Measurements from ENCODE around the gene MND1. TPM values are rescaled to one million over a fixed set of nuclear protein-coding genes. Genes with fewer than 3 reads are reported as not detected.

The MND1 gene
- total and polyA plus RNA-seq, 12 donors = 0.20 to 1.7 (median 0.34) TPM; not detected in 6

GRCh38 chr4:153327247-153327646 is 17.2 kb upstream of the MND1 start:
- DNase-seq (no peak), ATAC-seq (no peak)
- intact Hi-C loops (cut with DNase I) = no loop called here
- Histone ChIP-seq H3K4me1 (no peaks in the 10 kb centered on the region), H3K9me3 (no peaks in the 10 kb centered on the region), H3K4me3 (no peak overlapping the region), H3K27ac (no peak overlapping the region), H3K27me3 (no peaks in the 10 kb centered on the region), H3K36me3 (peaks cover 0 to 90% (median 14%) of the 10 kb centered on the region in 9 donors)
- WGBS, 2 donors = 83 to 87% methylated on average over 1 of the region's 1 CpG
- TF ChIP-seq CTCF (IDR thresholded peaks at IDR 0.05) = no peak

- no peaks in the 10 kb centered on the region for H3K4me1 ChIP-seq
- no peak for ATAC-seq
- 93 to 94% methylated on average over 2 of the region's 2 CpGs for WGBS, 2 donors
These were observed 11.6 kb upstream of the MND1 start for GRCh38 chr4:153332936-153333335.

GRCh38 chr4:153333874-153334273 is 10.6 kb upstream of the MND1 start:
- H3K4me3 ChIP-seq = no peak overlapping the region
- intact Hi-C loops (cut with DNase I) = no loop called here

More at GRCh38 chr4:153332936-153333335, 11.6 kb upstream of the MND1 start:
- Histone ChIP-seq H3K27ac (no peak overlapping the region), H3K36me3 (peaks cover 0 to 93% (median 0%) of the 10 kb centered on the region in 9 donors), H3K27me3 (no peaks in the 10 kb centered on the region), H3K4me3 (no peak overlapping the region), H3K9me3 (no peaks in the 10 kb centered on the region)
- no peak for TF ChIP-seq CTCF (IDR thresholded peaks at IDR 0.05)
- intact Hi-C loops (cut with DNase I) = no loop called here
- DNase-seq = no peak

GRCh38 chr4:153335665-153336064 is 8.8 kb upstream of the MND1 start:
- DNase-seq (no peak), ATAC-seq (no peak)
- H3K9me3 ChIP-seq = no peaks in the 10 kb centered on the region
- H3K4me3 ChIP-seq = no peak overlapping the region
- peaks cover 0 to 80% (median 0%) of the 10 kb centered on the region in 9 donors for H3K36me3 ChIP-seq
- TF ChIP-seq CTCF (IDR thresholded peaks at IDR 0.05) = no peak
- intact Hi-C loops (cut with DNase I) = no loop called here
- no peaks in the 10 kb centered on the region for H3K27me3 ChIP-seq
- WGBS, 2 donors = 68 to 84% methylated on average over 4 of the region's 4 CpGs
- no peak overlapping the region for H3K27ac ChIP-seq
- no peaks in the 10 kb centered on the region for H3K4me1 ChIP-seq

More at GRCh38 chr4:153333874-153334273, 10.6 kb upstream of the MND1 start:
- H3K27ac ChIP-seq = no peak overlapping the region
- H3K27me3 ChIP-seq = no peaks in the 10 kb centered on the region
- ATAC-seq (no peak), DNase-seq (no peak)
- H3K36me3 ChIP-seq = peaks cover 0 to 86% (median 0%) of the 10 kb centered on the region in 9 donors
- no peak for TF ChIP-seq CTCF (IDR thresholded peaks at IDR 0.05)
- H3K9me3 ChIP-seq = no peaks in the 10 kb centered on the region
- no peaks in the 10 kb centered on the region for H3K4me1 ChIP-seq

Data from heart right ventricle (tissue), 16 donors.